H9 (cell line): ENCODE data around the gene WDR87. TPM values are rescaled to one million over a fixed set of nuclear protein-coding genes. Genes with fewer than 3 reads are reported as not detected.
A peak's percentile ranks its signal among the peaks of the same experiment; 100 is the strongest.

Source experiments
- DNase-seq: peaks from one replicate; pipeline ENCODE4 v3.0.0-alpha.2; 2017
- H2AFZ ChIP-seq: one replicate; pipeline ENCODE4 v1.6.1; 2013; ENCODE audit warnings: mild to moderate bottlenecking, low read length, control low read depth, moderate library complexity
- H2AK5ac ChIP-seq: 2 replicates; pipeline ENCODE4 v1.6.1; 2013; ENCODE audit warnings: low read length, control low read depth, mixed read lengths; ENCODE audit not compliant: insufficient read length
- H2BK120ac ChIP-seq: one replicate; pipeline ENCODE4 v1.6.1; 2013; ENCODE audit warnings: low read depth, mild to moderate bottlenecking, low read length, control low read depth, inconsistent platforms; ENCODE audit not compliant: poor library complexity, severe bottlenecking
- H2BK12ac ChIP-seq: 2 replicates; pipeline ENCODE4 v1.6.1; 2013; ENCODE audit warnings: low read length, control low read depth, mixed read lengths, low read depth; ENCODE audit not compliant: insufficient read length
- H2BK15ac ChIP-seq: 2 replicates; pipeline ENCODE4 v1.6.1; 2013; ENCODE audit warnings: low read depth, low read length, control low read depth
- H2BK20ac ChIP-seq: one replicate; pipeline ENCODE4 v1.6.1; 2013; ENCODE audit warnings: low read depth, mild to moderate bottlenecking, low read length, control low read depth, inconsistent platforms; ENCODE audit not compliant: poor library complexity, severe bottlenecking
- H2BK5ac ChIP-seq: 2 replicates; pipeline ENCODE4 v1.6.1; 2013; ENCODE audit warnings: low read length, control low read depth, mixed read lengths; ENCODE audit not compliant: insufficient read length
- H3K14ac ChIP-seq: 2 replicates; pipeline ENCODE4 v1.6.1; 2013; ENCODE audit warnings: low read length, control low read depth; ENCODE audit not compliant: insufficient read depth
- H3K18ac ChIP-seq: 2 replicates; pipeline ENCODE4 v1.6.1; 2013; ENCODE audit warnings: low read depth, mild to moderate bottlenecking, mixed read lengths, low read length, control low read depth; ENCODE audit not compliant: insufficient read length
- H3K23ac ChIP-seq: 2 replicates; pipeline ENCODE4 v1.6.1; 2013; ENCODE audit warnings: low read length, control low read depth, mixed read lengths, low read depth; ENCODE audit not compliant: insufficient read length
- H3K23me2 ChIP-seq: 2 replicates; pipeline ENCODE4 v1.6.1; 2013; ENCODE audit warnings: low read depth, mild to moderate bottlenecking, mixed read lengths, low read length, control low read depth; ENCODE audit not compliant: insufficient read length, poor library complexity, severe bottlenecking
- H3K27ac ChIP-seq: 2 replicates; pipeline ENCODE4 v1.5.1; 2013; ENCODE audit warnings: low read length, control low read depth, mixed read lengths, low read depth; ENCODE audit not compliant: insufficient read length
- H3K27me3 ChIP-seq: 2 replicates; pipeline ENCODE4 v1.6.1; 2013; ENCODE audit warnings: low read length, control low read depth, inconsistent platforms; ENCODE audit not compliant: insufficient read depth
- H3K4ac ChIP-seq: 2 replicates; pipeline ENCODE4 v1.6.1; 2013; ENCODE audit warnings: low read depth, mild to moderate bottlenecking, control low read depth, inconsistent platforms, low read length, moderate library complexity
- H3K4me1 ChIP-seq: 2 replicates; pipeline ENCODE4 v1.6.1; 2013; ENCODE audit warnings: low read length, control low read depth, inconsistent platforms; ENCODE audit not compliant: insufficient read depth
- H3K4me2 ChIP-seq: 2 replicates; pipeline ENCODE4 v1.6.1; 2013; ENCODE audit warnings: low read length, control low read depth, mixed read lengths; ENCODE audit not compliant: insufficient read length, insufficient read depth
- H3K56ac ChIP-seq: 2 replicates; pipeline ENCODE4 v1.6.1; 2013; ENCODE audit warnings: low read depth, mild to moderate bottlenecking, mixed read lengths, low read length, control low read depth; ENCODE audit not compliant: insufficient read length
- H3K79me1 ChIP-seq: 2 replicates; pipeline ENCODE4 v1.6.1; 2013; ENCODE audit warnings: low read depth, mild to moderate bottlenecking, moderate library complexity, low read length, control low read depth, inconsistent platforms; ENCODE audit not compliant: insufficient read depth, poor library complexity, severe bottlenecking
- H3K79me2 ChIP-seq: 2 replicates; pipeline ENCODE4 v1.6.1; 2013; ENCODE audit warnings: low read length, control low read depth, inconsistent platforms; ENCODE audit not compliant: insufficient read depth
- H3K9ac ChIP-seq: 2 replicates; pipeline ENCODE4 v1.6.1; 2013; ENCODE audit warnings: low read length, control low read depth, mixed read lengths; ENCODE audit not compliant: insufficient read length; ENCODE audit errors: extremely low read depth
- H3K9me3 ChIP-seq: one replicate; pipeline ENCODE4 v1.6.1; 2013; ENCODE audit warnings: low read depth, low read length, inconsistent platforms; ENCODE audit not compliant: control insufficient read depth
- H3T11ph ChIP-seq: one replicate; pipeline ENCODE4 v1.6.1; 2013; ENCODE audit warnings: mild to moderate bottlenecking, low read length, control low read depth, inconsistent platforms
- H4K20me1 ChIP-seq: one replicate; pipeline ENCODE4 v1.6.1; 2013; ENCODE audit not compliant: control insufficient read depth, insufficient read length, insufficient read depth
- H4K5ac ChIP-seq: 2 replicates; pipeline ENCODE4 v1.6.1; 2013; ENCODE audit warnings: low read depth, mild to moderate bottlenecking, mixed read lengths, low read length, control low read depth; ENCODE audit not compliant: insufficient read length
- H4K8ac ChIP-seq: replicated peaks from 2 replicates; pipeline ENCODE4 v1.6.1; 2013; ENCODE audit warnings: low read length, control low read depth, mixed read lengths, low read depth; ENCODE audit not compliant: insufficient read length
- H4K91ac ChIP-seq: 2 replicates; pipeline ENCODE4 v1.6.1; 2013; ENCODE audit warnings: low read depth, mild to moderate bottlenecking, moderate library complexity, mixed read lengths, low read length, control low read depth; ENCODE audit not compliant: insufficient read length
- H3K27ac Mint-ChIP-seq, 3 experiments: 2 replicates in 2 of 3; 3 replicates in 1 of 3; pipeline ENCODE4 v1.8.0; 2020 to 2021; ENCODE audit warnings: mixed read lengths in 3 of 3, mild to moderate bottlenecking in 1 of 3, moderate library complexity in 1 of 3
- H3K27me3 Mint-ChIP-seq: 2 replicates; pipeline ENCODE4 v1.8.0; 2021; ENCODE audit warnings: low read depth, mild to moderate bottlenecking, moderate library complexity, mixed read lengths
- H3K36me3 Mint-ChIP-seq, 3 experiments: 2 replicates in 2 of 3; 3 replicates in 1 of 3; pipeline ENCODE4 v1.8.0; 2020 to 2021; ENCODE audit warnings: low read depth in 3 of 3, mixed read lengths in 3 of 3; ENCODE audit not compliant: insufficient read depth in 1 of 3
- H3K4me1 Mint-ChIP-seq, 2 experiments: 2 replicates each; pipeline ENCODE4 v1.8.0; 2020; ENCODE audit warnings: mixed read lengths in 2 of 2
- H3K4me3 Mint-ChIP-seq, 2 experiments: 2 replicates in 1 of 2; 3 replicates in 1 of 2; pipeline ENCODE4 v1.8.0; 2020 to 2021; ENCODE audit warnings: mild to moderate bottlenecking in 2 of 2, mixed read lengths in 2 of 2, moderate library complexity in 1 of 2
- H3K9me3 Mint-ChIP-seq, 2 experiments: 2 replicates in 1 of 2; 3 replicates in 1 of 2; pipeline ENCODE4 v1.8.0; 2020; ENCODE audit warnings: mild to moderate bottlenecking in 2 of 2, mixed read lengths in 2 of 2, moderate library complexity in 1 of 2
- CTCF ChIP-seq: fragments of 200-600 bp; sonication (generic); conservative IDR thresholded peaks from 3 replicates; pipeline ENCODE4 v1.8.0; 2021; ENCODE audit warnings: antibody characterized with exemption, mild to moderate bottlenecking
- WGBS: extraction: QIAGEN DNeasy Blood & Tissue Kit; methylation state at CpG from one replicate; pipeline ENCODE4 v1.1.7; 2013; ENCODE audit warnings: missing lambda C conversion rate, low lambda C conversion rate, mixed read lengths; ENCODE audit not compliant: insufficient read length; ENCODE audit errors: extremely low coverage; 5-methylcytosine and 5-hydroxymethylcytosine counted together
- total RNA-seq: library from RNA; stranded (reverse); gene quantifications from 2 replicates; pipeline ENCODE4 v1.2.1, GENCODE V29; 2021

Gene WDR87
- total RNA-seq, 1 experiment from 2014 or later: not detected

GRCh38 chr19:37941782-37942515 is 35.6 kb upstream of the WDR87 start:
- no peaks in the 10 kb centered on the region for H3K27me3 ChIP-seq
- H3K4me2 ChIP-seq: no peak overlapping the region
- no peak overlapping the region for H2AK5ac ChIP-seq
- peaks cover 7 to 9% of the 10 kb centered on the region in 2 experiments for H3K9me3 Mint-ChIP-seq
- H3K4me1 Mint-ChIP-seq: peaks cover 0 to 14% of the 10 kb centered on the region in 2 experiments; a peak in 2 of 4 replicates
- no peak overlapping the region for H4K8ac ChIP-seq
- no peak for TF ChIP-seq CTCF
- H3K79me1 ChIP-seq: peaks cover 3% of the 10 kb centered on the region
- no peak overlapping the region for H2BK5ac ChIP-seq
- no peaks in the 10 kb centered on the region for H3K9me3 ChIP-seq
- H3K79me2 ChIP-seq: no peaks in the 10 kb centered on the region
- no peak overlapping the region for H3K4ac ChIP-seq
- no CpG with 5 or more reads among the region's 12 CpGs for WGBS
- H3K18ac ChIP-seq: no peak overlapping the region
- no peak overlapping the region for H2BK120ac ChIP-seq
- peak overlapping the region in 1 of 3 experiments; percentile 20; a peak in 3 of 7 replicates for H3K27ac Mint-ChIP-seq
- no peak overlapping the region for H2BK20ac ChIP-seq
- no peak overlapping the region for H3T11ph ChIP-seq
- no peak overlapping the region for H2AFZ ChIP-seq
- H3K36me3 Mint-ChIP-seq: peaks cover 9 to 14% (median 12%) of the 10 kb centered on the region in 3 experiments; a peak in 6 of 7 replicates
- H2BK12ac ChIP-seq: no peak overlapping the region
- no peak overlapping the region for H4K5ac ChIP-seq
- no peak overlapping the region for H2BK15ac ChIP-seq
- no peak overlapping the region for H4K91ac ChIP-seq
- H3K4me3 Mint-ChIP-seq: no peak overlapping the region
- no peak overlapping the region for H3K56ac ChIP-seq
- no peak overlapping the region for H3K27ac ChIP-seq
- H3K14ac ChIP-seq: no peak overlapping the region
- H3K23me2 ChIP-seq: peaks cover 6% of the 10 kb centered on the region
- DNase-seq: no peak
- H3K9ac ChIP-seq: no peak overlapping the region
- no peak overlapping the region for H3K23ac ChIP-seq
- no peaks in the 10 kb centered on the region for H4K20me1 ChIP-seq
- no peaks in the 10 kb centered on the region for H3K27me3 Mint-ChIP-seq
- H3K4me1 ChIP-seq: no peaks in the 10 kb centered on the region
